HG02678 (cell line): Measurements from ENCODE around the gene PHACTR3.
"Not testable (repeated sequence)": the region's sequence is repeated elsewhere in the genome, so short reads cannot be mapped to it uniquely, and the experiment has no call there.

Source experiments
- ATAC-seq: cut with Tn5 transposase; IDR thresholded peaks from one replicate; pipeline ENCODE4 v1.9.1; 2021; ENCODE audit warnings: mild to moderate bottlenecking, moderate library complexity; ENCODE audit not compliant: unreplicated experiment

The PHACTR3 gene

GRCh38 chr20:59603781-59604541 lies at the start of gene PHACTR3:
Gene PHACTR3 (plus strand): TSS chr20:59604540. CDS start chr20:59605015, 475 bp downstream.
- ATAC-seq = no peak

GRCh38 chr20:59557733-59558529 lies 46.4 kb upstream of the PHACTR3 start:
- ATAC-seq = not testable (repeated sequence)

GRCh38 chr20:59559024-59559817 lies 45.1 kb upstream of the PHACTR3 start:
- no peak for ATAC-seq

DNA sequence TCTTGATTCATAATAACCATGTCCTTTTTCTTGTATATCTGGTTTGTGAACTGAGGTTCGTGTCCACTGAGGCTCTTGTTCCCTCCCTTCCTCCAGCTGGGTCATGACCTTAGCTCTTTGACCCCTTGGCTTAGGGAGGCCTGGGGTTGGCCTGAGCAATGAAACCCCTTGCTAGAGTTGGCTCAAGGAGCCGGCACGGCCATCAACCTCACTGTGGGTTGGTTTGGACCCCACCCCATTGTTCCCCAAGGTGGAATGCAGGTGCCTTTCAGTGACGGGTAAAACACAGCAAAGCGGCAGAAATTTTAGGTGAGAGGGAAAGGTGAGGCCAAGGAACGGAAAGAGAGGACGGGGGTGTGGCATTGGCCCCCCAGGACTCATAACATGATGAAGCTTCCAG lies 44.5 kb upstream of the PHACTR3 start:
- ATAC-seq = no peak

DNA sequence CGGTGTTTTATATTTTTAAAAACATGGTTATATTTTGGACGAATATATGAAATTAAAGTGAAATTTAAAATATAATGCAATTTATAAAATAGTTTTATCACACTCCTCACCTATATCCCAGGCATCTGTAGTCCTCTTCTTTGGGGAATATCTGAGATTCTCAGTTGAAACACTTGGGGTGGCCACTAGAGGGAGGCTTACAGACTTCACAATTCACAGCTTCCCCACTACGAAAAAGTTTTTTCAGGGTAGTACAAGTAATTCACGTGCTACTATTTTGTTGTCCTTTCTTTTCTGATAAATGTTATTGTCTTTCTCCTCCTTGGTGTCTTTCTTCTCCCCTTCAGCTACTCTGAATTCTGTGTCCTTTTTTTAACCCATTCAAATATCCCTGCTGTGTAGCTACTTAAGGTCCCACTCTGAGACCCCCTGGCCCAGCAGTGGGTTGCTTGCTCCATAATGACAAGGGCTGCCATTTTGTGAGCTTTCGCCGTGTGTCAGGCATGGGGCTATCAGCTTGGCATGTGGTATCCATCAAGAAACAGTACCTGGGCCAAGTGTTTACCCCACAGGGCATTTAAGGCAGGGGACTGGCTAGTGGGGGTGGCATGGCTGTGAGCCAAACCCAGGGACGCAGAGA lies 43.6 kb upstream of the PHACTR3 start:
- no peak for ATAC-seq

GRCh38 chr20:59561228-59561605 lies 43.1 kb upstream of the PHACTR3 start:
- ATAC-seq = no peak

DNA sequence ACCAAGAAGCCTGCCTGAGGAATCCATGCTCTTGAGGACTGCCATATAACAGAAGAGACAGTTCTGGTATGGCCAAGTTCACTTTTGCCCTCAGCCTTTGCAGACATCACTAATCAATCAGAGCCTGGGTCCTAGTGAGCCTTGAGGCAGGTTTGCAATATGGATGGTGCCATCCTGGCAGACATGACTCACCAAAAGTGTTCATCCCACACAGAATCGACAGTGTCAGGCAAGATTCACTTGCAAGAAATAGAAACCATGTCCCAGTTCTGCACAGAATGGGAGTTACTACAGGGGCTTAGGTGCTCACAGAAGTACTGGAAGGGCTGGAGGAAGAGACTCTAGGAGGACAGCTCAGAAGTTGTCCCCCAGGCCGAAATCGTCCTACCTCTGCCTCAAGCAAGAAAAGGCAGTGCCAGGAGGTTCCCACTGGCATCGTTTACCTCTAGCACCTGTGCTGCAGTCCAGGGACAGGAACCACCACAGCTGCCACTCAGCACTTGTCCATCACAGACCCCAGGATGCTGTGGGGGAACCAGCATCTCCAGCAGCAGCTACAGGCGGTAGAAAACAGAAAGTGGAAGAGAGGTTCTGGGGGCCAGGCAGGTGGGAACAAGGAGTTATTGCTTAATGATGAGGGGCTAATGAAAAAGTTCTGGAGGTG lies 42.6 kb upstream of the PHACTR3 start:
- ATAC-seq = no peak

GRCh38 chr20:59564171-59564570 lies 40.2 kb upstream of the PHACTR3 start:
- ATAC-seq = no peak

- ATAC-seq = no peak
Observed at GRCh38 chr20:59564943-59565342, 39.4 kb upstream of the PHACTR3 start.

DNA sequence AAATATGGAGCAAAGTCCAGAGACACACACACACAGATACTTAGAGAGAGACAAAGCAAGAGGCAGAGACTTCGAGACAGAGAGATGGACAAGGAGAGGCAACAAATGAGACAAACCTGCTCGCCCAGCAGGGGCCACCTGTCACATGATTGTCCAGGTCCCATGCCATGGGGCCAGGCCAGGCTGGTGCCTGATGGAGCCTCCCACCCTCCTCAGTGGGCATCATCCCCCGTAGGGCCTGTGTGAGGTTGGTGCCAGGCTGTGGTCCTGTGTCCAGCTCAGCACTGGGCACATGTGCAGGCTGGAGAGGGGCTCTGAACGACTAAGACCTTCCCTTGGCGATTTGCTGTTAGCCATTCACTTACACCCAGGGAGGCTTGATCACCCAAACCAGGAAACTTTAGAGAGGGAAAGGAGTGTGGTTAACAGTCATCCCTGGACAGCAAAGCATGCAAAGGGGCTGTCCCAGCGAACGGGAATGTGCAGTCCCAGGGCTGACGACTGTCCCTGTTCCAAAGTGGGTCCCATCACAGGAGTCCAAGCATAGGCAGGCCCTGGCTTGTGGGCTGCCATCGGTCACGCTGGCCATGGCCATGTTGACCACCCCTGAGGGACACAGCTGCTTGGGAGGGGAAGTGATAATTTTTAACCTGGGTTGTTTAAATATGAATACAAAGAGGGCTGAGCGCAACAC lies 38.4 kb upstream of the PHACTR3 start:
- ATAC-seq = no peak

DNA sequence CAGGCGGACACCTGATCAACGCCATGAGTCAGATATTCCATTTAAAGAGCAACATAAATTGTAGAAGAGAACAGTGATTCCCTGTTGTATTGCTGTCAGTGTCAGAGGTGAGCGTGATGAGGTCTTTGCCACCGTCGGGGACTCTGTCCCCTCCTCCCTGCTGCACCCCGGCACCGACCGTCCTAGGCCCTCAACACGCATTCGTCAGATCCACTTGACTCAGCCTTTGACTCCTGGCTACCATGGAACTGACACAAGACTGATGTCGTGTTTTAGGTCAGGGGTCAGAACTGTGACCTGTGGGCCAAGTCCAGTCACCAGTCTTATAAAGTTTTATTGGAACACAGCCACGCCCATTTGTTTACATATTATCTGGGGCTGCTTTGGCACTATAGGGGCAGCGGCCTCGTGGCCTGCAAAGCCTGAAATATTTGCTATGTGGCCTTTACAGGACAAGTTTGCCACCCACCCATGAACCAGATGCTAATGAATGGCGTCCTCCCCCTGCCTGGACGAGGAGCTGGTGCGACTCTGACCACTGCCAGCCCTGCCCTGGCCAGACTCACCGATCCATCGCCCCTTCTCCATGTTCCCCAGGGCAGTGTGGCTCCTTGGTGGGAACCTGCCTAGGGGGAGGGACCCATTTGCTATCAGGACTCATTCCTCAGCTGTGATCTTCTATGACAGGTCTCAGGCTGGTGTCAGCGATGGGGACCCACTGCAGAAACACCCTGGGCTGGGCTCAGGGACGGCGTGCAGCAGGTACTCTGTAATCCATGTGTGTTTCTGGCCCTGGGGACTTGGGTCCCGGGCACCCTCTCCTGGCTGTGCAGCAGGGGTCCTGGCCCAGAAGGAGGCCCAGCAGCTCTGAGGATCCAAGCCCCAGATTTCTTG lies 37.5 kb upstream of the PHACTR3 start:
- no peak for ATAC-seq

- no peak for ATAC-seq
Observed at GRCh38 chr20:59567585-59568508, 36.5 kb upstream of the PHACTR3 start.

- no peak for ATAC-seq
Observed at GRCh38 chr20:59568509-59569024, 35.8 kb upstream of the PHACTR3 start.

- no peak for ATAC-seq
Observed at GRCh38 chr20:59569305-59569704, 35.0 kb upstream of the PHACTR3 start.

DNA sequence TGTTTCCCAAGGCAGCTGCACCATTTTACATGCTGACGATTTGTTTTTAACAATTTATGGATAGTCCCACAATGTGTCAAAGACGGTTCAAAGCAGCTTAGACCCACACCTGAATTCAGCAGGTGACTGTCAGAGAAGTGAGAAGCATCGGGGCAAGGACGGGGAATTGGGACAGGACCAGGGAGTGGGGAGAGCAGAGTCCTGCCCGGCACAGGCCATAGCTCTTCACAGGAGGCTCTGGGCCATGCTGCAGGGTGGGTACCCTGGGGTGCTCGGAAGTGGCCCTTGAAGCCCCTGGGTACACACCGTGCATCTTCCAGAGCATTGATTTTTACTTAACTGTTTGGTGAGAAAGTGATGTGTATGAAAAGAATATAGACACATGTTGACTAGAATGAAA lies 33.2 kb upstream of the PHACTR3 start:
- no peak for ATAC-seq

GRCh38 chr20:59571551-59572314 lies 32.6 kb upstream of the PHACTR3 start:
- peak; percentile 69 for ATAC-seq

DNA sequence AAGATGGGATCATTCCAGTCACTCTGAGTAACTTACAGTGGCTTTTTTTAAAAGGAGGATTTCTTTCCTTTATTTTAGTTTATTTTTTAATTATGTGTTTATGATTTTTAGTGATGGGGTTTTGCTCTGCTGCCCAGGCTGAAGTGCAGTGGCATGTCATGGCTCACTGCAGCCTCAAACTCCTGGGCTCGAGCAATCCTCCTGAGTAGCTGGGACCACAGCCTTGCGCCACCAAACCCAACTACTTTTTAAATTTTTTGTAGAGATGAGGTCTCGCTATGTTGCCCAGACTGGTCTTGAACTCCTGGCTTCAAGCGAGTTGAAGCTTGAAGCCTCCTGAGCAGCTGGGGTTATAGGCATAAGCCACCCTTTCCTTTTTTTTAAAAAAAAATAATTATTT lies 31.8 kb upstream of the PHACTR3 start:
- no peak for ATAC-seq
